Astrocyte of the spinal cord (primary cell): ENCODE results near the gene SLC2A13.
"Not testable (repeated sequence)": the region's sequence is repeated elsewhere in the genome, so short reads cannot be mapped to it uniquely, and the experiment has no call there.

Experiments used
- DNase-seq: peaks from one replicate; pipeline ENCODE4 v3.0.0; 2011; ENCODE audit warnings: low read depth, low spot score
- H3K4me3 ChIP-seq: 2 replicates; pipeline ENCODE4 v1.5.1; 2011; ENCODE audit warnings: low read depth, mild to moderate bottlenecking, low read length, moderate library complexity
- in situ Hi-C: cut with HindIII; loops from 2 replicates; pipeline ENCODE4 v1.10.0; 2017; ENCODE audit warnings: low sequenced_read_pairs
- TF ChIP-seq, protein P1 (sequence below): IDR thresholded peaks from 2 replicates; pipeline ENCODE4 v1.5.1; 2012; ENCODE audit warnings: low read depth, mild to moderate bottlenecking, low read length, inconsistent platforms

The SLC2A13 gene

DNA sequence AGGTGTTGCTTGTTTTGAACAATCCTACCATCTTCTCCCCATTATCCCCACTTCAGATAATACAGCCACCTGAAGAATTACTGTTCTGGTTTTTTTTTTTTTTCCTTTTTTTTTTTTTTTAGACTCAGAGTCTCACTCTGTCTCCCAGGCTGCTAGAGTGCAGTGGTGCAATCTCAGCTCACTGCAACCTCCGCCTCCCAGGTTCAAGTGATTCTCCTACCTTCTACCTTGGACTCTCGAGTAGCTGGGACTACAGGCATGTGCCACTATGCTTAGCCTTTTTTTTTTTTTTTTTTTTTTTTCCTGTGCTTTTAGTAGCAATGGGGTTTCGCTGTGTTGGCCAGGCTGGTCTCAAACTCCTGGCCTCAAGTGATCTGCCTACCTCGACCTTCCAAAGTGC is 306.9 kb downstream of the SLC2A13 start:
- no peak for DNase-seq
- TF ChIP-seq, protein P1, sequence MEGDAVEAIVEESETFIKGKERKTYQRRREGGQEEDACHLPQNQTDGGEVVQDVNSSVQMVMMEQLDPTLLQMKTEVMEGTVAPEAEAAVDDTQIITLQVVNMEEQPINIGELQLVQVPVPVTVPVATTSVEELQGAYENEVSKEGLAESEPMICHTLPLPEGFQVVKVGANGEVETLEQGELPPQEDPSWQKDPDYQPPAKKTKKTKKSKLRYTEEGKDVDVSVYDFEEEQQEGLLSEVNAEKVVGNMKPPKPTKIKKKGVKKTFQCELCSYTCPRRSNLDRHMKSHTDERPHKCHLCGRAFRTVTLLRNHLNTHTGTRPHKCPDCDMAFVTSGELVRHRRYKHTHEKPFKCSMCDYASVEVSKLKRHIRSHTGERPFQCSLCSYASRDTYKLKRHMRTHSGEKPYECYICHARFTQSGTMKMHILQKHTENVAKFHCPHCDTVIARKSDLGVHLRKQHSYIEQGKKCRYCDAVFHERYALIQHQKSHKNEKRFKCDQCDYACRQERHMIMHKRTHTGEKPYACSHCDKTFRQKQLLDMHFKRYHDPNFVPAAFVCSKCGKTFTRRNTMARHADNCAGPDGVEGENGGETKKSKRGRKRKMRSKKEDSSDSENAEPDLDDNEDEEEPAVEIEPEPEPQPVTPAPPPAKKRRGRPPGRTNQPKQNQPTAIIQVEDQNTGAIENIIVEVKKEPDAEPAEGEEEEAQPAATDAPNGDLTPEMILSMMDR, result no peak
- in situ Hi-C loops, result no loop called here
- no peak overlapping the region for H3K4me3 ChIP-seq

DNA sequence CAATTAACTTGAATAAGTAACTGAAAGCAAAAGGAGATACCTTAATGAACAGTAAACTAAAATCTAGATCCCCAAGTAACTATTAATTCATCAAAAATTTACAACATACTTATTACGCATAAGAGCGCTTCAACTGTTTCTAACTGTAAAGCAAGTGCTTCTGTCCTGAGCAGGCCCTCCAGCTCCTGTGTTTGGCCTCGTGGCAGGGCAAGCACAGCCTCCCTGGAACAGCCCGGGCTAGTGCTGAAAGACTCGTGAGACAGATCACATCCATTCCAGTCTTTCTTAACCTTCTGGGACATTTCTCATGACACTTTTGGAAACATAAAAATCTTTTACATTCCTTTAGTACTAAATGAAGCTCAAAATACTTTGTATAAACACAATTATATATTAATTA is 307.5 kb downstream of the SLC2A13 start:
- DNase-seq, result no peak
- H3K4me3 ChIP-seq, result no peak overlapping the region
- in situ Hi-C loops, result no loop called here
- TF ChIP-seq, protein P1, result no peak

DNA sequence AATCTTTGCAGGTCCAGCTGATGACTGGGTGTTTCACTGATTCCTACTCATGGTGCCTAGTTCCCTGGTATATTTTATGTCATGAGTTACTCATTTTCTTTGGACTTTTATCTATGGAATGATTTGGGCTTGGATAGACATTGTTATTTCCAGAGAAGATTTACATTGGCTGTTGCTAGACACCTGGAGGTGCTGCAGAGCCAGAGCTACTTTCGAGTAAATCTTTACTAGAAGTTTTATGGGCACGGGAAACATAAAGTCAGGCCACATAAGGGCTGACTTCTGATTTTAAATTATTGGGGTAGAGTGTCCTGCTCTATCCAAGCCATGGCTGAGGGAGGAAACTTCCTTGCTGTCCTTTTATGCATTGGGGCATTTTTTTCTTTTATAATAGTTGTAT is 310.4 kb downstream of the SLC2A13 start:
- in situ Hi-C loops, result no loop called here
- TF ChIP-seq, protein P1, result no peak
- no peak overlapping the region for H3K4me3 ChIP-seq
- no peak for DNase-seq

DNA sequence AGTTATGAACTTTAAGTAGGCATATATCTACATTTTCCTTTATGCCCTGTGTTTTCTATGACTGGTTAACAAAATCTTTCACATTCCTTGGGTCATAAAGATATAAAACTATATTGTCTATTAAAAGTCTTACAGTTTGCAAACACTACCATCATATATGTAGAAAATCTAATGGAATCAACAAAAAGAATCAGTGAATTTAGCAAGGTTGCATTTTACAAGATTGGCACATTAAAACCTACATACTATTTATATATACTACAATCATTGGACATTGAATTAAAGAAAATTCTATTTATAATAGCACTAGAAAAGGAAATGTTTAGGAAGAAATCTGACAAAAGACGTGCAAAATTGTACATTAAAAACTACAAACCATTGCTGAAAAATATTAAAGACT is 312.9 kb downstream of the SLC2A13 start:
- TF ChIP-seq, protein P1, result no peak
- H3K4me3 ChIP-seq, result no peak overlapping the region
- in situ Hi-C loops, result no loop called here
- no peak for DNase-seq

DNA sequence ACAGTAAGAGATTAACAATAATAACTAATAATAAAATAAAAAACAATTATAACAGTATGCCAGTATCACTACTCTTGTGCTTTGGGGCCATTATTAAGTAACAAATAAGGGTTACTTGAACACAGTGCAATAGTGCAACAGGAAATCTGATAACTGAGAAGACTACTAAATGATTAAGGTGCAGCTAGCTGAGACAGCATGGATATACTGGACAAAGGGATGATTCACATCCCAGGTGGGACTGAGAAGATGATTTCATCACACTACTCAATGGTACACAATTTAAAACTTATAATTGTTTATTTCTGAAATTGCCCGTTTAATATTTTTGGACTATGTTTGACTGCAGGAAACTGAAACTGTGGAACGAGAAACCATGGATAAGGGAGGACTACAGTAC is 317.6 kb downstream of the SLC2A13 start:
- H3K4me3 ChIP-seq, result no peak overlapping the region
- DNase-seq, result no peak
- in situ Hi-C loops, result no loop called here
- TF ChIP-seq, protein P1, result no peak

DNA sequence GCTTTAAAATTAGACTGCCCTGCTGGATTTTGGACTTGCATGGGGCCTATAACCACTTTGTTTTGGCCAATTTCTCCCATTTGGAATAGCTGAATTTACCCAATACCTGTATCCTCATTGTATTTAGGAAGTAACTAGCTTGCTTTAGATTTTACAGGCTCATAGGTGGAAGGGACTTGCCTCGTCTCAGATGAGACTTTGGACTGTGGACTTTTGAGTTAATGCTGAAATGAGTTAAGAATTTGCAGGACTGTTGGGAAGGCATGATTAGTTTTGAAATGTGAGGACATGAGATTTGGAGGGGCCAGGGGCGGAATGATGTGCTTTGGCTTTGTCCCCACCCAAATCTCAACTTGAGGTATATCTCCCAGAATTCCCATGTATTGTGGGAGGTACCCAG is 320.1 kb downstream of the SLC2A13 start:
- DNase-seq, in situ Hi-C loops, H3K4me3 ChIP-seq: not testable (repeated sequence)

DNA sequence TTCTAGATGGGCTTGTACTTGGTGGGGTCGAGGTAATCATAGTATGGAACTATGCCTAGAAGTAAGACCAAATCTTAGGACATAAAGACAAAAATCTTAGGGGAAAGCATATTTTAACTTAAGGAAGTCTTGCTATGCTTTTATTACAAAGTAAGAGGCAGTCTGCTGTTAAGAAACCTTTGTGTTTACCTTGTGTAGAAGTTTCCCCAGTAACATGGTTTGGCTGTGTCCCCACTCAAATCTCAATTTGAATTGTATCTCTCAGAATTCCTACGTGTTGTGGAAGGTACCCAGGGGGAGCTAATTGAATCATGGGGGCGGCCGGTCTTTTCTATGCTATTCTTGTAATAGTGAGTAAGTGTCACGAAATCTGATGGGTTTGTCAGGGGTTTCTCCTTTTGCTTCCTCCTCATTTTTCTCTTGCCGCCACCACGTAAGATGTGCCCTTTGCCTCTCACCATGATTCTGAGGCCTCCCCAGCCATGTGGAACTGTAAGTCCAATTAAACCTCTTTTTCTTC is 323.8 kb downstream of the SLC2A13 start:
- DNase-seq, result no peak
- in situ Hi-C loops, result no loop called here
- H3K4me3 ChIP-seq, result no peak overlapping the region
- TF ChIP-seq, protein P1, result no peak
